Bone marrow (tissue), 2 donors: Measurements from ENCODE around the gene ST3GAL3.
"Not testable (repeated sequence)": the region's sequence is repeated elsewhere in the genome, so short reads cannot be mapped to it uniquely, and the experiment has no call there.

ENCODE experiments used
- DNase-seq, 2 donors: peaks; one replicate each; lab custom pipeline; 2025; lab: John Stamatoyannopoulos, UW

ST3GAL3 gene

DNA sequence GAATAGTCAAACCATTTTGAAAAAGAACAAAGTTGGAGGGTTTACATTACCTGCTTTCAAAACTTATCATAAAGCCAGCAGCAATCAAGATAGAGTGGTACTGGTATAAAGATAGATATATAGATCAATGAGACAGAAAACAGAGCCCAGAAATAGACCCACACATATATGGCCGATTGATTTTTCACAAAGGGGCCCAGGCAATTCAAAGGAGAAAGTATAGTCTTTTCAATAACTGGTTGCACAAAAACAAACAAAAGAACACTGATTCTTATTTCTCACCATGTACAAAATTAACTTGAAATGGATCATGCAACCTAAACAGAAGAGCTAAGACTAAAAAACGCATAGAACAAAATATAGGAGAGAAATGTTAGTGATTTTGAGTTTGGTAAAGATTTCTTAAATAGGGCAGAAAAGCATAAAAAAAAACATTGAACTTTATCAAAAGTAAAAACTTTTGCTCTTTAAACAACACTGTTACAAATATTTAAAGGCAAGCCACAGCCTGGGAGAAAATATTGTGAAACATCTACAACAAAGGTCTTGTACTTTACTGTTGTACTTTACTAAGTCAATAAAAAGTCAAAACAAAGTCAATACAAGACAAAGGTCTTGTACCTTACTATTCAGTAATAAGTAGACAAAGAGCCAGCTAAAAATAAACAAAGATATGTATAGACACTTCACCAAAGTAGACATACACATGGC, 50.2 kb downstream of the ST3GAL3 start:
- DNase-seq: no peak

DNA sequence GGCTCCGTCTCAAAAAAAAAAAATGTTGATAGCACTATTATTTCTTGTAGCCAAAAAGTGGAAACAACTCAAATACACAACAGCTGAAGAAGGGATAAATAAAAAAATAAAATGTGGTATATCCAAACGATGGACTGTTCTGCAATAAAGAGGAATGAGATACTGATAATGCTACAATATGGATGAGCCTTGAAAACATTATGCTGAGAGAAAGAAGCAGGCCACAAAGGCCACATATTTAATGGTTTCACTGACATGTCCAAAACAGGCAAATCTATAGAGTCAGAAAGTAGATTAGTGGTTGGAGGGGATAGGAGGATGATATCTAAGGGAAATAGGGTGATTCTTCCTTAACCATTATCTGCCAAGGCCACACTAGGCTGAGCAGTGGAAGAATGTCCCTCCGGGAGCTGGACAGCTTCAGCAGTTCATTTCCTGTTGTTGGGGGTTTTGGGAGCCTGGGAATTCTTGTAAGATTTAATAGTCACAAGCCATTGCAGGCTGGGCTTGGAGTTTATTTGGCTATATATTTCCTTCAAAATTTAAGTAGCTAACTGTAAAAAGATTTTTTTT, 53.5 kb downstream of the ST3GAL3 start:
- no peak for DNase-seq

DNA sequence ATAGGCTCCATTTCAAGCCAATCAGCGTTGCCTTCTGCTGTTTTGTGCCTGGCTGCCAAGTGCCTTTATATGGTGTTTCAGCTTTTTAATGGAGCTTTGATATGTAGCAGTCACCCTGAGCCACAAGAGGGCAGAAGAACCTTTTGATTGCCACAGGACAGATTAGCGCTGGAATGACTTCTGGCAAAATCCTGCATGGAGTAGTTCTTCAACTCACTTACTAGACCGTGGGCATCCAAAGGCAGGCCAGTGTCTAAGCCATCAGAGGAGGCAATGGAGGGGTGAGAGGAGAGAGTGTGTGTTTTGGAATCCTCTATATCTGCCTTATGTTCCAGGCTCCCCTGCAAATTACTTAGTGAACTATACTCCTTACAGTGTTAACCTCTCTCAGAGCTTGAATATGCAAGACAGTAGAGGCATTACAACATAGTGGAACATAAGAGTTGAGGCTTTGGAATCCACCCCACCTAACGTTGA, 56.2 kb downstream of the ST3GAL3 start:
- DNase-seq: peak; percentile 34 to 63

DNA sequence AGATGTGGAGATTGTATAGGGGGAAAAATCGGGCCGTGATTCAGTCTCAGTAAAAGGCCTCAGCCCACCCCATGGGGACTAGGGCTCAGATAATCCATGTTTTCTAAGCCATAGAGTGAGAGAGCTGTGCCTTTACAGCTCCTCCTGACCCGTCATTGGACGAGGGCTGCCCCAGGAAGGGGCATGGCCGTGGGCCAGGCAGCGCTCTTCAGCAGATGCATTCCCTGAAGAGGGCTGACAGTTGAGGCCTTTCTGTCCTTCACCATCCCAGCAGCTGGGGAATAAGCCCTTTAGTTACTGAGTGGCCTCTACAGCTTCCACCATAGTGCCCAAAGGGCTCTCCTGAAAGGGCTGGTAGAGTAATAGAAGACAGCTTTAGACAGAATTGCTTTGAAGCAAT, 57.2 kb downstream of the ST3GAL3 start:
- no peak for DNase-seq

DNA sequence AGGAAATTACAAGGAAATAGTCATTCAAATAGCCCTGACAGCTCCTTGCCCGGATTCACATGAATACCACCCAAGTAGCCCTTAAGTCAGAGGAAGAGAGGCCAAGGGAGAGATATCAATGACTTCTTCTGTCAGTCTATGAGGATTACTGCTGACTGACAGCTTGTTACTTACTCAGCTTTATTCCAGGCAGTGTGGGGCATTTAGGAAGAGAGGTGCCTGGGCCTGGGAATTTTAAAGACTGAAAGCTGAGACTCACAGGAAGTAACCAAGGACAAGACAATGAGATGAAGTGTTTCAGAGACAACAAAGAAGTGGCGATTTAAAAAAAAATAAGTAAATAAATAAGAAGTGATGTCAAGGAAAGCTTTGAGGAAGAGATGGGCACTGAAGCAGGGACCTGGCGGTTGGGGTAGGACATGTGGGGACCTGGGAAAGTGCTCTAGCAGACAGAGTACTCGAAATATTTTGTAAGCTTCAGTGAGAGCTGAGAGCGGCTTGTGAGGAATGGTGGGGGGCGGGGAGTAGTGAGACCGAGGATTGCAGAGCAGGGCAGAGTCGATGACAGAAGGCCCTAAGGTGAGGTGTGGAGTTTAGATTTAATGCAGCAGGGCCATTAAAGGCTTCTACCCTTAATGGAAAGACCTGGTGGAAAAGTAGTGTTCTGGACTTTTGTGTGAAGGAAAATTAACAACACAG, 58.9 kb downstream of the ST3GAL3 start:
- DNase-seq: no peak

DNA sequence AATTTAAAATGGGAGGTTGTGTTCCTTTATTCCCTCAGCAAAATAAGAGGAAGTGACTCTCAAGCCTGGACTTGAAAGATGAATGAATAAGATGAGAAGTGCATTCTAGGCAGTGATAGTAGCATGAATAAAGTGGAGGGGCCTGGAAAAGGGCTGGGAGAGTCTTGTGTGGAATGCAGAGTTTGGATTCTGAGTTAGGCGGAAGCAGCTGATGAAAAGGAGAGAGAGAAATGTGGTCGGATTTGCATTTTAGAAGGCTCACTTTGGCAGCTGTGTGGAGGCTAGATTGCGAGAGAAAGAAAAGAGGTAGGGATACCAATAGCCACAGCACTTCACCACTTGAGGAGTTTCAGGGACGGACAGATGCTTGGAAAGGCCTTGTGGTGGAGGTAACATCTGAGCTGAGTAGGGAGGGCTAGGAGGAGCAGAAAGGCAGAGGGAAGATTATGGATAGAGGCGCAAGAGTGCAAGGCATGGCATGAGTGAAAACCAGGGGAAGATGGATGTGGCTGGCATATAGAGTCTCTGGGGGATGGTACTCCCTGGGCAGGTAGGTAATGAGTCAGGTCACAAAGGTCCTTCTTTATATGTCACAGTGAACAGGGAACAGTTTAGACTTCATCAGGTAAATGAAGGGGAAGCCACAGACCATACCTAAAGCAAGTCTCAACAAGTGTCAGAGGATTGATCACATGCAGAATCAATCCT, 59.6 kb downstream of the ST3GAL3 start:
- DNase-seq: peak in 1 of 2 donors; percentile 15

DNA sequence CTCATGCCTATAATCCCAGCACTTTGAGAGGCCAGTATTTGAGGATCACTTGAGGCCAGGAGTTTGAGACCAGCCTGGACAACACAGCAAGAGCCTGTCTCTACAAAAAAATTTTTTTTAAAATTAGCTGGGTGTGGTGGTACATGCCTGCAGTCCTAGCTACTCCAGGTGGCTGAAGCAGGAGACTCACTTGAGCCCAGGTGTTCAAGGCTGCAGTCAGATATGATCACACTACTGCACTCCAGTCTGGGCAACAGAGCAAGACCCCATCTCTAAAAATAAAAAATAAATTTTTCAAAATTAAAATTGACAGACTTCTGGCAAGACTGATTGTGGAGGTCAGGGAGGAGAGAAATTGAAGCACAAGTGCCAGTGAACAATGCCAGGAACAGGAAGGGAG, 60.8 kb downstream of the ST3GAL3 start:
- no peak for DNase-seq

DNA sequence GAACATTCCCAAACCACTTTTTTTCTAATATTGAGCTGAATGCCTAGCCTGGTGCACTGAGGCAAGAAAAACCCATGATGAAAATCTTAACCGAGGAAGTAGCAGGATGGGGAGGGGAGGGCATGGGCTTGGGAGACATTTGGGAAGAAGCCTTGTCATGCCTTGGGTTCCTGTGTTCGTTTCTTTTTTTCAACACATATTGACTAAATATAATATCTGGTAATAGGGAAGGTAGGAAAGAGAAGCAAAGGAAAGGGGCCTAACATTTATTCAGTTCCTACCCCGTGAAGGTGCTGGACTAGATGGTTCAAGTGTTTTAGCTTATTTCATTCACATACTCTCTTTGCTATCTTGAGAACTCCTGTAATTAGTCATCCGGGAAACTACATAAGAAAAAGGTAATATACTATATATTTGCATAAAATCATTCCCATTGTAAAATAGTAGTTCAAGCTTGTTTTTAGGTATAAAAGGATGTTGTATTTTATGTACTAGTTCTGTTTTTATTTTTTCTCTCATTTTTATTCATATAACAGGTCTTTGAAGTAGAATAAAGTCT, 62.1 kb downstream of the ST3GAL3 start:
- no peak for DNase-seq

DNA sequence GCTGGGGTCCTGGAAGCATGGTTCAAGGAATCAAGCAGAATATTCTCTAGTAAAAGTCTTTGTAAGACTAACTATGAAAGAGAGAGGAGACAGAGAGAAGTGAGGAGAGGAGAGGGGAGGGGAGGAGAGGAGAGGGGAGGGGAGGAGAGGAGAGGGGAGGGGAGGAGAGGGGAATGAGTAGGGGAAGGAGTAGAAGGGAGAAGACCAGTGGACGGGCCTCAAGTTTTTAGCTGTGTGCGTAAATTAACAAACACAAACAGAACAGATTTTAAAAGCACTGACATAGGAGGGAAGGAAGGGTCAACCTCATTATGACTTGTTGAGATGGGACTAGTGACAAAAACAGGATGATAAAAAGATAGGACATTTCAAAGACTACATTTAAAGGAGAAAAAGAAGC, 62.8 kb downstream of the ST3GAL3 start:
- no peak for DNase-seq

DNA sequence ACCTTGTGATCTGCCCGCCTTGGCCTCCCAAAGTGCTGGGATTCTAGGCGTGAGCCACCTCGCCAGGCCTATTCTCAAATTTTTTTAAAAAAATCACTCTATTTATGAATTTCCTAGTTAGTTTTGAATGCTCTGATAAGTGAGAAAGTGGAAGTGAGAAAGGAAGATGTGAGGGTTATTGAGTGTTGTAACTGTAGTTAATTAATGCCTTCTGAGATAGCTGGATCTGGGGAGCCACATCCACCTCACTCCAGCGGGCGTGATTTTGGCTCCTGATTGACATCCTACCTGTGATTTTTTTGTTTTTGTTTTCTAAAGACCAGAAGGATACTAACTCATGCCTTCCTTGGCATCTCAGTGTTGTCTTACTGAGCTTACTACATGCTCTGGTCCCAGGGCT, 65.6 kb downstream of the ST3GAL3 start:
- no peak for DNase-seq

DNA sequence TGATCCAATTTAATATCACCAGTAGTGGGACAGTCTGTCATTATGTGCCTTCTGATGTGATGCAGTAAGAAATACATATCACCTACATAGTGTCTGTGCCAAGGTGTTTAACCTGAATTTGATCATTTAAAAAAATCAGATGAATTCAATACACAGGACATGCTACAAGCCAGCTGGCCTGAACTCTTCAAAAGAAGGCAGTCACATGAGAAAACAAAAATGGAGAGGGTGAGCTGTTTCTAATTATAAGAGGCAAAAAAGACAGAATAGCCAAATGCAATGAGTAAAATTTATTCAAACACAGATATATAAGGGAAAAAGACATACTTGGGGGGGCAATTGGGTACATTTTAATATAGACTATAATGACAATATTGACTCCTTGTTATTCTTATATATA, 66.5 kb downstream of the ST3GAL3 start:
- no peak for DNase-seq

DNA sequence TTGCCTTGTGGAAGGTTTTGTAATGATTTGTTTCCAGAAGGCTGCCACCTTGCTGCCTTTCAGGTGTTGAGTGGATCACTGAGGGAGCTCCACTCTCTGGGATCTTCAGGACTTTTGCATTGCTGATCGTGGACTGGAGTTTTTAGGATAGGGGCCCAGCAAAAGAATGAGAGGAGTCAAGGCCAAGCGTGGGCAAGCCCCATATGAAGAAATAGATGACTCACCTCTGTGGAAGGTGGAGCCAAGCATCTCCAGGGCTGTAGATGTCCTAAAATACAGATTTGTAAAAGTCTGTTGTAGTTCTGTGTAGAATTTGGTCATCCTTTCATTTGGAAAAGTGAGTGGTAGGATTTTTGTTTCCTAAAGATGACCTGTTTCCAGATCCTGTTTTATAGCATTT, 67.0 kb downstream of the ST3GAL3 start:
- no peak for DNase-seq

DNA sequence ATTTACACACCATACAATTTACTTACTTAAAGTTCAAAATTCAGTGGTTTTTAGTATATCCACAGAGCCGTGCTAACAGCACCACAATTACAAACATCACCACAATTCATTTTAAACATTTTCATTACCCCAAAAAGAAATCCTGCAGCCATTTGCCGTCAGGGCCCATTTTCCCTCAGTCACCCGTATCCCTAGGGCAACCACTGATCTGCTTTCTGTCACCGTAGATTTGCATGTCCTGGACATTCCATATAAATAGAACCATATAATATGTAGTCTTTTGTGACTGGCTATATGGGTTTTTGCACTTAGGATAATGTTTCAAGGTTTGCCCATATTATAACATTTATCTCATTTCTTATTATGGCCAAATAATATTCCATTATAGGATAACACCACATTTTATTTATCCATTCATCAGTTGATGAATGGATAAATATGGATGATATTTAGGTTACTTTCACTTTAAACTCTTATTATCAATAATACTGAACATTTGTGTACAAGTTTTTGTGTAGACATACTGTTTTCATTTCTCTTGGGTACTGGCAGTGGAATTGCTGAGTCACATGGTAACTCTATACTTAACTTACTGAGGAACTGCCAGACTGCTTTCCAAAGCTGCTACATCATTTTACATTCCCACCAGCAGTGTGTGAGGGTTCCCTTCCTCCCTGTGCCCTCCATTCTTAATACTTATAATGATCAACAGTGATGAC, 68.9 kb downstream of the ST3GAL3 start:
- DNase-seq: peak in 1 of 2 donors; percentile 18

DNA sequence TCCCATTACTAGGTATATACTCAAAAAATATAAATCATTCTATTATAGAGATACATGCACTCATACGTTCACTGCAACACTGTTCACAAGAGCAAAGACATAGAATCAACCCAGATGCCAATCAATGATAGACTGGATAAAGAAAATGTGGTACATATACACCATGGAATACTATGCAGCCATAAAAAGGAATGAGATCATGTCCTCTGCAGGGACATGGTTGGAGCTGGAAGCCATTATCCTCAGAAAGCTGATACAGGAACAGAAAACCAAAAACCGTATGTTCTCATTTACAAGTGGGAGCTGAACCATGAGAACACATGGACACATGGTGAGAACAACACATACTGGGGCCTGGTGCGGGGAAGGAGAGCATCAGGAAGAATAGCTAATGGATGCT, 70.6 kb downstream of the ST3GAL3 start:
- DNase-seq: not testable (repeated sequence)

DNA sequence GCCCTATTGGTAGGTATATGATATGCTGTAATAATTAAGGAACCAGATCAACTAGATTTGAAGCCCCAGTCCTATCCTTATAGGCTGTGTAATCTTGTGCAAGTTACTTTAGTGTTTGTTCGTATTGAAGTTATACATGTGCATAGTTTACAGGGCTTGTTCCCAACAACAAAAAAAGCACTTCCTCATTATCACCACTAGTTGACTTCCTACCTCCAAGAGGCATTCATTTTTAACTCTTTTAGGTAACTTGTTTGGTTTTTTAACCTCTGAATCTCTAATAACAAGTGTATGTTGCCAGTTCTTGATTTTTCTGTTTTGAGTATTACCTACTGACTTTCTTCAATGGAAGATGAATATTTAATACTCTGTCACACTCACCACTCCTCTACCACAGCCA, 71.9 kb downstream of the ST3GAL3 start:
- no peak for DNase-seq

DNA sequence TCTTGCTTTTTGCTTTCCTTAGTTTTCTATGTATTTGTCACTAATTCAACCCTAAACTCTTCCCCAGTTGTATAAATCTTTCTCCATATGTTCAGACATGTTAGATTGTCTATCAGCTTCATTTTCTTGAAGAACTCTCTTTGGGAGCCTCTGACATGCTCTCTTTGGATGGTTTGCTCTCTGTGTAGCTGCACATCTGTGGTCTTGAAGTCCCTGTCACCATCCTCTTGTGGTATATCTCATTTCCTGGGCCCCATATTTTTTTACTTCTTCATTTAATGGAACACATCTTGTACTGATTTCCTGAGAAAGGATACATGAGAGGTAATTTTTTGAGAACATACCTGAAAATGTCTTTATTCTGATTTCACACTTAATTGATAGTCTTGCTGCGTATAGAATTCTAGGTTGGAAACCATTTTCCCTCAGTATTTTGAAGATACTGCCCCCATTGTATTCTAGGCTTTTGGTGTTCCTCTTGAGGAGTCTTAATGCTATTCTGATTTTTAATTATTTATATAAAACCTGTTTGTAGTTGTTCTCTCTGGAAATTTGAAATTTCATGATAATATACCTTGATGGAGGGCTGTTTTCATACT, 72.6 kb downstream of the ST3GAL3 start:
- DNase-seq: no peak

DNA sequence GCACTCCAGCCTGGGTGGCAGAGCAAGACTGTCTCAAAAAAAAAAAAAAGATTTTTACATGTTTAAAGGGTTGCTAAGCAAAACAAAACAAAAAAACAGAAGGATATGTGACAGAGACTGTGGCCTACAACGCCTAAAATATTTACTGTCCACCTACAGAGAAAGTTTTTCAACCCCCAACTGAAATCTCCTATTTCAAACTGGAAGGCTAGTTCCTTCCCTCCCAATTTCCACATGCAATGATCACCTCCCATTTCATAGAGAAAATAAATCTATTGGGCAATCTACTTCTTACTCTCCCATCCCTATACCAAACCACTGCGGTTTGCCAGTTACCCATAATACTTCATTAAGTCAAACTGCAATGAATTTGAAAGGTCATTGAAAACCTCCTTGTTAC, 74.2 kb downstream of the ST3GAL3 start:
- DNase-seq: no peak

DNA sequence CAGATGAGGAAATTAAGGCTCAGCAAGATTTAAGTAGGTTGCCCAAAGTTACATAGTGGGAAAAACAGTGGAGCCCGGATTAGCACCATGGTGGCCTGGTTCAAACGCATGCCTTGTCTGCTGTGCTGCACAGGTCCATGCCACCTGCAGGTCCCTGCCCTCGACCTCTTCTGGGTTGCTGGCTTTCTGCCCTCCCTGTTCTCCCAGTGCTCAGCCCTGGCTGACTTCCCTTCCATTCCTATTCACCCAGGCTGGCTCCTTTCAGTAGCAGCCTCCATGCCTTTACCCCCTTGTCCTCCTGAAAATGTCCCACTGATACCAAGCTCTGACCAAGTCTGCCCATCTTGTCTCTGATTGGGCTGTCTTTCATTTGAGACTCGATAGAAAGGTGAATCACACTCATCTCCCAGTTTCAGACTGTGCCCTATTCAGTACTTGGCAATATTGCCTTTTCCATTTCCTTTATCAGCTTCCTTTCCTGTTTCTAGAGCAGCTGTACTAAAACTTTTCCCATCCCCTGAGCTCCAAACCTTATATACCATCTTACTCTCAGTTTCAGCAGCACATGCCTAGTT, 75.8 kb downstream of the ST3GAL3 start:
- no peak for DNase-seq

DNA sequence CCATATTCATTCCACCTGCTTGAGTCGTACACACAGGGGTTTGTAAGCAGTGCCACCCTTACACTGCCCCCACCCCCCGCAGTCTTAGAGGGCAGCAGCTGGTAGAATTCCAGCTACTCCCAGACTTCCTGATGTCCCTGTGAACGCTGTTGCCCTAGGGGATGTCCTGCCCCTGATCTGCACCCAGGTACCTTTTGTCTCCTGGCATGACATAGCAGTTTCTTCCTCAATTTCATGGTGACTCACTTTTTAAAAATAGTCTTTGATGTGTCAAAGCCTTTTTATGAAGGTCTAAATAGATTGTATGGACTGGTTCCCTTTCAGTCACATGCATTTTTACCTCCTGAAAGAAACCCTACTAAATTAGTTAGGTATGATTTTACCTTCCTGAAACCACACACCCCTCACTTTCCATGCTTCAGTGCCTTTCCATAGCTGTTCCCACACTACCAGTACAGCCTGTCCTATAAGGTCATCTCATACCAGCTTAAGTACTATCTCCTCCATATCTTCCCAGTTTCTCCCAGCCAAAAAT, 76.4 kb downstream of the ST3GAL3 start:
- peak in 1 of 2 donors; percentile 8 for DNase-seq

DNA sequence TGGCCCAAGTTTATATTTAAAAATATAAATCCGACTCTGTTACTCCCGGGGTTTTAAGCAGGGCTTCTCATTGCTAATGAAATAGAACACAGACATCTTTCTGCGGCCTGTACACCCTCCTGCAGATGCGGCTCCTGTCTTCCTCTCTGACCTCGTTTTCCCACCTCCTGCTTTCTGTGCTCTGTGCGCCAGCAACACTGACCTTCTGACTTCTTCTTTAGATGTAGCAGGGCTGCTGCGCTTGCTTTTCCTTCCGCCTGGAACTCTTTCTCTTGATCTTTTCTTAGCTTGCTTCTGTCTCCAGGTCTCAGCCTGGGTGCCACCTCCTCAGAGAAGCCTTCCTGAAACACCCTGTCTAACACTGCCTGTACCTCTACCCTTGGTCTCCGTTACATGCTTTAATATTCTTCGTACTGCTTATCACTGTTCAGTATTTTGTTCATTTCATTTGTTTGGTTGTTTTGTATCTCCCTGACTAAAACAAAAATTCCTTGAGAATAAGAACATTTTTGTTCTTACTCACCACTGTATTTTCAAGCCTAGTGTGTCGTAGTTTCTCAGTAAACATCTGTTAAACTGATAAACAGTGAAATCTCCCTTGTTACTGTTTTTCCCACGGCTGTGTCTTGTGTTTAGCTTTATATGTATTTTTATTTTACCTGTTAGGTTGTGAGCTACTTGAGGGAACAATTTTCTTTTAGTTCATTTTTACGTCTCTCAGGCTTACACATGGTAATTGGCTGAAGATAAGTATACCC, 79.0 kb downstream of the ST3GAL3 start:
- no peak for DNase-seq
